ENCODE results near the gene CPNE4.

Gene CPNE4

DNA sequence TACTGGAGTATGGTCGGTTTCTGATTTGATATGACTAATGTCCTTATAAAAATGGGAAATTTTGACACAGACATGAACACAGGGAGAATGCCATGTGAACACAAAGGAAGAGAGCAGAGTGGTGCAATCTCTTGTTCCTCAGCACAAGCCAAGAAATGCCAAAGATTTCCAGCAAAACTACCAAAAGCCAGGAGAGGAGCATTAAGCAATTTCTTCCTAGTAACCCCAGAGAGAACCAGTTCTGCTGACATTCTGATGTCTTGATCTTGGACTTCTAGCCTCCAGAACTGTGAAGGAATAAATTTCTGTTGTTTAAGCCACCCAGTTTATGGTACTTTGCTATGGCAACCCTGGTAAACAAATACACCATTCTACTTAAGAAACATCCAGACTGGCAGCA lies 304.2 kb downstream of the CPNE4 start:
- DNase-seq = no peak

DNA sequence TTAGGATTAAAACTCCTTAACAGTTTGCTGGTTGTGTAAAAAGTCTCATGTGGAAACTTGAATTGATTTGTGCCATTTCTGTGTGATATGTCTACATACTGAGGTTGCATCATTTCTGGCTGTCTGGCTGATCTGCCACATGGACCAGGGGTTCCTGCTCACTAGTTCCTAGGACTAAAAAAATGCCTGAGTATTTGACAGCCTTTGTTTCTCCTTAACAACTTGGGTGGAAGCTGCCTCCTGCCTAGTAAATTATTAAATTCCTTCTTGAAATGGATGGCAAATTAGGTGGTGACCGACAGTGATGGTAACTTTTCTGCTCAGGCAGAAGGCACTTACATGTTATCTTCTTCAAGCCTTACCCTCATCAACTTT lies 305.2 kb downstream of the CPNE4 start:
- no peak for DNase-seq

DNA sequence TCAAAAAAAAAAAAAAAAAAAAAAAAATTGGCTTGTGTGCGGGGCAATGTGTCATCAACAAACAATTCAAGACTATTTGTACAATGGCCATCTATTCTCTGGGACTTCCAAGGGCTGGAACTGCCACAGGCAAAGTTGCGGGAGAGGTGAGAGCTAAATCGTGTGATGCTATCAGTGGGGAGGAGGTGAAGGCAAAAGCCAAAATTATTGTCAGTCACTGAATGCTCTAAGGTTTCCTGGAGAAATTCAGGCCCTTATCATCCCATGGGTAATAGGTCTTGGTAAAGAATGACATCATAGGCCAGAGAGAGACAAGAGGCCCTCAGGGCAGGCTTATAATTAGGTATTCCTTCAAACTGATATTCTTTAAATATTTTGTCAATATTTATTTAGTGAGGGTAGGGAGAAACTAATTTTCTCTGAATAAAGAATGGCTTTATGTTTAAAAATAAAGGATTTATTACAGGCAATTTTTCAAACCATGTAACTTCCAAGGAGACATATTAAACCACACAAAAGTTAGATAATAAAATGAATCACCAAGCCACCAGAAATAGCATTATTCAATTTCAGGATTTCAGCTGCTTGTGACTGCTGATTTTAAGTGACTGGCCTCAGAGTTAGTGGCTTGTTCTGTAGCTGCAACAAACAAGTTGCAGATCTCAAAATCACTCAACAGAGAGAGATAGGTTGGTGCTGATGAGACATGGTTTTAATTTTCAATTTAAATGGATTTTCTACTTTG lies 305.7 kb downstream of the CPNE4 start:
- no peak for DNase-seq

DNA sequence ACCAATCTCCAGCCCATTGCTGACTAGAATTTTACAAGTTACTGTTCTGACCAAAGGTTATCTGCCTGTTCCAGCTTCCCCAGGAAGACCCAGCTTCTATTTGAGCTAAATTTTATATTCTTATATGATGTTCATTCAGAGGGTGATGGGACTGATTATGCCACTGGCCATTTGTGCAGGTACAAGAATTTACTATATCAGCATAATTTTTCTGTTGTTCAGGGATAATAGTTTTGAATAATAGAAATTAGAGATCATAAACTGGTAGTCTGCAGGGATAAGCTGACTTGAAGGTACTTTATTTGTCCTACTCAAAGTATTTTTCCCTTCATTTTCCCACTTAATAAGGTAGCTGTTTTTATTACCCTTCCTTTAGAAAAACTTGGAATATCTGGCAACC lies 309.4 kb downstream of the CPNE4 start:
- no peak for DNase-seq

DNA sequence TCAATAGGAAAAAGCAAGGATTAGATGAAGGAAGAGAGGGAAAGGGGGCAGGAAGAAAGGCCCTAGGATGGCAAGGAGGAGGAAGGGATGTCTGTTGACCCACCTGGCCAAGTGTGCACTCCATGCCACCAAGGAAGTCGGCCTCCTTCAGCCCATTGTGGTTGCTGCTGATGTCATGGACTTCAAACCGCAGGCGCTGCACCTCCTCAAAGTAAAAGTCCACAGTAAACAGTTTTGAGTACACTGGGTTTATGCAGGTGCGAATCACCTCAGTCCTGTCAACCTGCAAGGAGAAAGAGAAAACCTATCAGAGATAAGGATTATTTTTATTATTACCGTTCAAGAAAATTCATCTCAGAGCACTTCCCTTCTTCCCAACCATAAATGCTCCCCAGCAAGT lies 311.5 kb downstream of the CPNE4 start:
- no peak for DNase-seq

DNA sequence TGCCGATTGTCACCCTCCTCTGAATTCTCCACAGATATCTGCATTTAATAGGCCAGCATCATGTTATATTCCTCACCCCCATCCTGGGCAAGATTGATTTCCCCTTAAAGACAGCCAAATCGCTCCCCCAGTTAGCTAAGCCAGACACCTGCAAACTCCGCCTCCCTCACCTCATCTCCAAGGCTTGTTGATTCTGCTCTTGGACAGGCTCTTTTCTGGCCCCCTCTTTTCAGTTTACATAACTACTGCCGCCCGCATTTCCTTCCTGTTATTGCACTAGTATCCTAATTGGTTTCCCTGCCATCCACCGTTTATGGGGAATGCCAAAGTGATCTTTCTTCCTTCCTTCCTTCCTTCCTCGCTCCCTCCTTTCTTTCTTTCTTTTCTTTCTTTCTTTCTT lies 317.3 kb downstream of the CPNE4 start:
- DNase-seq = no peak

DNA sequence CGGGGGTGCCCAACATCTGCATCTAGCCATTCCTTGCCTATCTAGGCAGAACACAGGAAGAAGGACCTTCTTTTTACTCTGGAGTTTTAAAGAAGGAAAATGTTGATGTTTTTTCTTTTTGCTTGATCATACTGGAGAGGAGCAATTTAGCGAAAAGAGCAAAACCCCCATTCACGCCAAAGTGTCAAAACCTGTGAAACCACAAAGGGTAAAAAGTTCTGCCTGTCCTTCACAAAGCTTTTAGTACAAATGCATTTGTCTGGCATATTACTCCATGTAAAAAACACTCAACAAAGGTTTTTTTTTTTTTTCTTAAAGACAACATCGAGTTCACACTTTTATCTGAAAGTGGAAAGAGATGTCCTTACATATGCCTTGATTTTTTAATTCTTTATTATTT lies 317.9 kb downstream of the CPNE4 start:
- DNase-seq = no peak

DNA sequence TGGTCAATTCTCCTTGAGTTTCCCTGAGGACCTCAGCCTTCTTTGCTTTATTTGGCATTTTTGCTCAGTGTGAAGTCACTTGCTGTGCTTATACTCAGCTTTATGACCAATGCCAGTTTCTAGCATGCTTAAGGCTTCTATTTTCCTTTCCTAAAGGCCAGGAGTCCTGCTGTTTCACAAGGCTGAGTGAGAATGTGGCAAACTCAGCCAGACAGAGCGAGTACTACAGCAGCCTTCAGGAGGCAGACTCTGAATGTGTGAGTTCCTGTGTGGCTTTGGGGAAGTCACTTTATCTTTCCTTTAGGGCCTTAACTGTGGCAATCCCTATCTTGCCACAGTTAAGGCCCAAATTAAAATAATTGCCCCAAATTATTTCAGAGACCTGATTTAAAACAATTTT lies 318.8 kb downstream of the CPNE4 start:
- DNase-seq = no peak

DNA sequence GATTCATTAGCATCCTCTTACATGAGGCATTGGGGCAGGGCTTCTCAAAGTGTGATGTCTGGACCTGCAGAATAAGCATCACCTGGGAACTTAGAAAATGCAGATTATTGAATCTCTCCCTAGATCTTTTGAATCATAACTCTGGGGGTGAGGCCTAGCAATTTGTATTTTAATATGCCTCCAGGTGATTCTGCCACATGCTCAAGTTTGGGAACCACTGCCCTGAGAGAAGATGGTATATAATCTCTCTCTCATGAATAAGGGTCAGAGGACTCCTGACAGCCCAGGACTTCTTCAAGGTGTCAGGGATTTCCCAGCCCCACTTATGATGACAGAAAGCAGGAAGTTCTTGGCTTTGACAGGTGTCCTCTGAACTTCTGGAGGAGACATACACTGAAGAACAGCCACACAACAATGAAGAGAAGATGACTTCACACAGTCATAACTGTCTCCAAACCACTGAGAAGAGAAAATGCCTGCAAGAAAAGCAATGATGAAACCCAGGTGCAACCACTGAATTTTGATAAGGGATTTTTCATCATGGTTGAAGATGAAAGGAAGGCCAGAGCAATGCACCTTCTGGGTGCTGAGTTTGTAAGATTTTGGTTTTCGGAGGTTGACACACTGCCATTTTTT lies 320.1 kb downstream of the CPNE4 start:
- no peak for DNase-seq

DNA sequence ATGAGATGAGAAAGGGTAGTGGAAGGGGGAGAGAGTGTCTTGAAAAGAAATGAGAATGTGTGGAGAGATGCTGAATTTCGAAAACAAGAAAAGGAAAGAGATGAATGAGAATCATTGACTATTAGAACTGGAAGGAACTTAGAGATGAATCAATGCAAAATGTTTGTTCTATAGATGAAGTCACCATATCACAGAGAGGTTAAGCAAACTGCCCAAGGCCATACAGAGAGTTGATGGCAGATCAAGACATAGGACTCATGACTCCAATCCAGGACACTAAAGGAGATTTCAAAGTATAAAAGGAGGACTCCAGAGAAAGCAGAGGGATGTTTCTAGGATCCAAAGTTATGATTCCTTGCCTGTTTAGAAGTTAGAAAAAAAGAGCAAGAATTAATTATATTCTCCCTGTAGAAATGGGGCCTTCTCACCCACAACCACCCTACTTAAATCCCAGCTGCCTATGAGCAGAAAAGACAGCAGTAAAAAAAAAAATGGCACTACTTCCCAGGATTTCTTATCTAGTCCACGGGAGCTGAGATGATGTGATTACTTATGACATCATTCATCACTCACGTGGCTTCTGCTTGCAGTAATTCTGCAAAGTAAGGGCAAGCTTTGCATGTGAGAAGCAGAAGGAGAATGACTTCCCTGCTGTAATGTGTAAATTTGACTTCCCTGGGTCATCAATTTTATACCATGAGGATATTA lies 321.2 kb downstream of the CPNE4 start:
- DNase-seq = no peak

DNA sequence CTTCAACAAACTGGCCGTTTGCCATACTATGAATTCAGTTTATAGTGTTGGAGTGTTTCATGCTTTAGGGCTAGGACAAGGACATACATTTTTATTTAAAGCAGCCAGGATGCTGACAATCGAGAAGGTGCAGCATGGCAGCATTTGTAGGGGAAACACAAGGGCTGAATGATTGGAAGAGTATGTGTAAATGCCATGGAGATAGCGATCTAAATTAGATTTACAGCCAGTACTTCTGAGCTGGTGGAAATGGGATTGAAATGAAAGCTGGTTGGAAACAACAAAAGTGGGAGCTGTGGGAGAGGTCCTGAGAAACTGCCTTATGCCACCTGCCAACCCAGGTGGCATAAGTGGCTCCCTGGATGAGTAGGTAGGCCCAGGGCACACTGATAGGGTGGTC lies 322.2 kb downstream of the CPNE4 start:
- DNase-seq = no peak

DNA sequence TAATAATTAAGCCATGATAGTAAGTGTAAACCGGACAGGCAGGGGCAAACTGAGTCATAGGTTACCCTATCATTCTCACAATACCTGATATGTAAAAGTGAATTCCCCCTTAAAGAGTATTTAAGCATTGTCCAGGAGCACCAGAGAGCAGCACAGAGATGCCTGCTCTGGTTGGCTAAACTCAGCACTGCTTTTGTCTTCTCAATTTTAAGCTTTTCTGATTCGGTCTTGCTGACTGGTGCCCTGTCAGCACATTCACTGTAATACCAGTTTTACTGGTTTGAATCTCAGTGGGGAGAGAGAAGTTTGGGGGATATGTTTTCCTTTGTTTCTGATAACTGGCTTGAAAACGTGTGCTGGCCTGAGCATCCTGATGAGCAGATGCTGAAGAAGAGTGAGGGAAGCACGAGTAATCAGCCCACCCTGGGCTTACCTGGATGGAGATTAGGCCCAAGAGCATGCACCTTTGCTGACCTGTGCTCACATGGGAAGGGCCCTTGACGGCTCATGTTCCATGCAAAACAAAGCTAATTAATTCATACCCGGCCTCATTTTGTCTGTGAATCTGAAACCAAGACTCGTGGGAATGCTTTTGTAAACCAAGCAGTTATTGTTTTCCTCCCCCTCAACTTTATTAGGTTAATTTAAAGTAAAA lies 323.6 kb downstream of the CPNE4 start:
- DNase-seq = no peak

DNA sequence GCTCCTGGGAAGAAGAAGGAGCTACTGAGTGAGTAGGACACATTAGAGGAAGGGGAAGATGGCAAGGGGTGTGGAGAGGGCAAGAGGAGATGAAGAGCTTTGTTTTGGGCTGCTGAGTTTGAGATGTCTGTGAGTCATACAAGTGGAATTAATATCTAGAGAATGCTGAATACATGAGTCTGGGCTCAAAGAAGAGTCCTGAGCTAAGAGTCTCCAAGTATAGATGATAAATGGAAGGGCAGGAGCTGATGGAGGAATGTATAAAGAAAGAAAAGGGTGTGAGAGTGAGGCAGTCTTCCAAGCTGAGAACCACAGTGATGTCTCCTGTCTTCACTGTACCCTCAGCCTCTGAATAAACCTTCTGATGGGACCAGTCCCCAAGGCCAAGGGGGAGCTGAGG lies 326.6 kb downstream of the CPNE4 start:
- DNase-seq = no peak

DNA sequence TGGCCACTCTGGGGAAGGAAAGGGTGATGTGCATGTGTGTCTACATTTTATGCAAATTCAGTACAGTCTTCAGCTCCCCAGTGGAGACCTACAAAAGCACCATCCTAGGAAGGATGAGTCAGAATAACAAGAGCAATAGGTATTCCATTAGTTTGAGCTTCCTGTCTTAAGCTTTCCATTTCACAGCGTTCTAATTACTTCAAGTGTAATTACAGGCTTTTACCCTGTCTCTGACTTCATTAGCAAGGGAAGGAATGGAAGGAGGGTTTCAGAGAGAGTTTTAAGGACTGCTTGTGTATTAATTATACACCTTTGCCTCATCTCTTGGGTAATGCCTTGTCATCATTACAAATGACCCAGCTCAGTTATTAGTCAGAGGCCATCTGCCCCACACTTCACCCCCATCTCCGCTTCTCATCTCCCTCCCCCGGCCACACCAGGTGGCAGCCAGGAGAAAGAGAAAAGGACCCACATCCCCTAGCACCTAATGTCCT lies 329.2 kb downstream of the CPNE4 start:
- no peak for DNase-seq

DNA sequence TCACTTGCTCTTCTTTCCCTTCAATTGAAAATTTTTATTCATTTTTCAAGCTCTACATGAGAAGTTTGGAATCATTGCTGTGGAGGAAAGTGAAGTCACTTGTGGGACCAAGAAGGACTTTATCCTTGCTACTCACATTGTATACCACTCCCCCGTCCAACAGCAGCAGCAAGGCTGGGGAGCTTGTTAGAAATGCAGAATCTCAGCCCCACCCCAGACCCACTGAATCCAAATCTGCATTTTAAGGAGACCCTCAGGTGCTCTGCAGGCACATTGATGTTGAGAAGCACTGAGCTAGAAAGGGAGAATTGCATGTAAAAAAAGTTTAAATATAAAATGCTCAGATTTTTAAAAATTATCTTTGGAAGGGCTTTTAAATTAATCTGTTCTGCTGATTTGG lies 329.7 kb downstream of the CPNE4 start:
- no peak for DNase-seq

DNA sequence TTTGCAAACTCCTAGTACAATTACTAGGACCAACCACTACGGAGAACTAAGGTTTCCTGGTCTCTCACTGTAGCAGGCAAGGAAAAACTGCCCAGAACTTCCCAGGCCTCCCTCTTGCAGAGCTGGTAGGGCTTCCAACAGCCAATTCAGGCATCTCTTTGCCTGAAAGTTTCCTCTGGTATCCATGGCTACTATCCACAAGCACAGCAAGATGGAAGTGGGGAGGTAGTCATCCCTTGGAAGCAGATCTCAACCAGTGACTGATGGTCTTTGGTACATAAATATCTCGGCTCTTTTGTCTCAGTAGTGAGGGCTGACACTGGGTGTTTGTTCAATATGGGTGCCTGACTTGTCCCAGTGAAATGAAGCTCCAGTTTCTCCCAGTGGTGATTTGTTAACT lies 330.7 kb downstream of the CPNE4 start:
- no peak for DNase-seq

DNA sequence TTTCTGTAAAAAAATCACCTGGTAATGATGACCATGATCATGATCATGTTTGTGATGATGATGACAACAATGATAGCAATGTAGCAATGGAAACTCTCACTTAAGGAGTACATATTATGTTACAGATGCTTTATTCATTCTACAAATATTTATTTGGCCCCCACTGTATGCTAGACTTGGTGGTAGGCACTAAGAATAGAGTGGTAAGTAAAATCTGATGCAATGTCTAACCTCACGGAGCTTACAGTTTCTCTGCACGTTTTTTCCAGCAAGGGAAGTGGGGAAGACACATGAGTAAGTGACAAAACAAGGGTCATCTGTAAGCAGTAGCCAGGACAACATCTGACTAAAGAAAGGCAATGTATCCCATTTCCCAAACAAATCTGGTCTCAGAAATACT lies 332.7 kb downstream of the CPNE4 start:
- no peak for DNase-seq

DNA sequence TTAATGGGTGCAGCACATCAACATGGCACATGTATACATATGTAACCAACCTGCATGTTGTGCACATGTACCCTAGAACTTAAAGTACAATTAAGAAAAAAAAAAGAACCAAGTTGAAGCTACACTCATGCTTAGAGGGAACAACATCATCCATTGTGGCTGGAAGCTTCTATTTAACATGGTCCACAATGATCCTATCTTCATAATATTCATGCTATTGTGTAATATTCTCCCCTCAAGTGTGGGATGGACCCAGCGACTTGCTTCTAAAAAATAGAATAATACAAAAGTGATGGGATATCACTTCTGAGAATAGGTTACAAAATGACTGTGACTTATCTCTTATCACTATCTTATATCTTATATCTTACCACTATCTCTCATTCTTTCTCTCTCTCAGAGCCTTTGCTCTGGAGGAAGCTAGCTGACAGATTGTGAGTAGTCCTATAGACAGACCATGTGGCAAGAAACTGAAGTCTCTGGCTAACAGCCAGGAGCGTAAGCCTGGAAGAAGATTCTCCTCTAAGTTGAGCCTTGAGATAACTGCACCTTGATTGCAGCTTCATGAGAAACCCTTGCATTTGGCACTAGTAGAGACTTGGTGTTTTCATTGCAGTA lies 333.6 kb downstream of the CPNE4 start:
- no peak for DNase-seq

DNA sequence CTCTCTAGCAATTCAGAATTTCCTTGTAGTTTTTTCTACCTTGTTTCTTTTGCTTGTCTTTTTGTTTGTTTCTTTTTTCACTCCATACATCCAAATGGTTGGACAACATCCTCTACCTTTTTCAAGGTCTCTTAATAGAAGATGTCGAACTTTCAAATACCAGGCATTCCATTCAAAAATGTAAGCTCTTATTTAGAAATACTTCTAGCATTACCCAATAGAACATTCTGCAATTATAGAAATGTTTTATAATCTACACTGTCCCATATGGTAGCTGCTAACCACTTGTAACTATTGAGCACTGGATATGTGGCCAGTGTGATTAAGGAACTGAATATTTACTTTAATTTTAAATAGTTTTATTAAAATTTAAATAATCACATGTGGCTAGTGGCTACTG lies 335.8 kb downstream of the CPNE4 start:
- DNase-seq = no peak

DNA sequence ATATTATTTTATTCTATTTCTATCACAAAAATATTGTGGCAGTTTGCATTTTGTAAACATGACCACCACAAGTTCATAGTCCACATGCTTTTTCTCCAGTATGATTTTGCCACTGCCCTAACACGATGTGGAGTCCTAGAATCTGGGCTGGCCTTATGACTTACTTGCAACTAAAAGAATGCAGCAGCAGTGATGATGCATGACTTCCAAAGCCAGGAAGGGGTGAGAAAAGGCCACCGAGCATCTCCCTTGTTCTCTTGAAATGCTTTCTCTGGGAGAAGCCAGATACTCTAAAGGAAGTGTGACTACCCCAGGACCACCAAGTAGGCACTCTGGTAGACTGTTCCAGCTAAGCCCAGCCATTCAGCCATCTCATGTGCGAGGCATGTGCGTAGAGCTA lies 340.4 kb downstream of the CPNE4 start:
- DNase-seq = no peak

DNA sequence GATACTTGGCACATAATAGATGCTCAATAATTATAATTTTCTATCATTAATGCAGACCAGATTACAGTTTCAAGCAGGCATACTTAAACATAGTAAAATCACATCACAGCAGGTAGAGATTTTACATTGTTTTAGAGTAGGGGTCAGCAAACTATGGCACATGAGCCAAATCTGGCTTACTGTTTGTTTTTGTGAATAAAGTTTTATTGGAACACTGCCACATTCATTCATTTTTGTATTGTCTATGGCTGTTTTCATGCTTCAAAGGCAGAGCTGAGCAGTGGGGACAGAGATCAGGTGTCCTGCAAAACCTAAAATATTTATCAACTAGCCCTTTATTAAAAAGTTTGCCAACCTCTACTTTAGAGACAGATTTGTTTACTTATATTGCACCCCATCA lies 342.5 kb downstream of the CPNE4 start:
- DNase-seq = no peak

DNA sequence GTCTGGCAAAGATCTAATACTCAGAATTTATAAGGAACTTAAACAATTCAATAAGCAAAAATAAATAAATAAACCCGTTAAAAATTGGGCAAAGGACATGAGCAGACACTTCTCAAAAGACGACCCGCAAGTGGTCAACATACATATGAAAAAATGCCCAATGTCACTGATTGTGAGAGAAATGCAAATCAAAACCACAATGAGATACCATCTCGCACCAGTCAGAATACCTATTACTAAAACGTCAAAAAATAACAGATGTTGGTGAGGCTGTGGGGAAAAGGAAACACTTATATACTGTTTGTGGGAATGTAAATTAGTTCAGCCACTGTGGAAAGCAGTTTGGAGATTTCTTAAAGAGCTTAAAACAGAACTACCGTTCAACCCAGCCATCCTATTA lies 344.0 kb downstream of the CPNE4 start:
- DNase-seq = no peak

DNA sequence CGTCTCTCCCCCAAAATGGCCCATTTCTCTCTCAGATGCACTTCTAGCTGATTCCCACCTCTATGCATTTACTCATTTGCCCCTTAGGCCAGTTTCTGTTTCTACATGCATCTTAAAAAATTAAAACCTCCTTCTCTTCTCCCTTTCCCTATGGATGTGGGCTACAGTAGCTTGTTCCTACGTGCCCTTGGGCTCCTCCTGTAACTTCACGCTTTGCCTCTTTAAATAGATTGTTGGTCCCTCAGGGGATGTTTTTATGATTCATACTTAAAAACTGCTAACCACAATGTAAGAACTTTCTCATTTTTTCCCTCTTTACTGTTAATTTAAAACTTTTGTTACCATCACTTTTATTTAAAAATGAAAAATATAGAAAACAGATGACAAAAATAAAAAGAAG lies 346.4 kb downstream of the CPNE4 start:
- no peak for DNase-seq

Measured in GOT3 (cell line).